Keratinocyte (primary cell): ENCODE data around the gene KLF8.

Experiments used
- EZH2 ChIP-seq: IDR thresholded peaks from one replicate; pipeline ENCODE4 v1.6.1; 2012; ENCODE audit warnings: inconsistent platforms, mild to moderate bottlenecking, low read length, moderate library complexity
- TF ChIP-seq, protein P1 (sequence below), 3 experiments: IDR thresholded peaks in 1 of 3; conservative IDR thresholded peaks in 1 of 3; optimal IDR thresholded peaks in 1 of 3; 2 replicates in 2 of 3; 3 replicates in 1 of 3; pipeline versions ENCODE3 to v1.5.1; 2011; ENCODE audit warnings: low read length in 3 of 3, mild to moderate bottlenecking in 3 of 3, moderate library complexity in 2 of 3, control low read depth in 1 of 3, inconsistent platforms in 1 of 3; ENCODE audit not compliant: insufficient read depth in 2 of 3; ENCODE audit errors: extremely low read depth in 1 of 3

DNA sequence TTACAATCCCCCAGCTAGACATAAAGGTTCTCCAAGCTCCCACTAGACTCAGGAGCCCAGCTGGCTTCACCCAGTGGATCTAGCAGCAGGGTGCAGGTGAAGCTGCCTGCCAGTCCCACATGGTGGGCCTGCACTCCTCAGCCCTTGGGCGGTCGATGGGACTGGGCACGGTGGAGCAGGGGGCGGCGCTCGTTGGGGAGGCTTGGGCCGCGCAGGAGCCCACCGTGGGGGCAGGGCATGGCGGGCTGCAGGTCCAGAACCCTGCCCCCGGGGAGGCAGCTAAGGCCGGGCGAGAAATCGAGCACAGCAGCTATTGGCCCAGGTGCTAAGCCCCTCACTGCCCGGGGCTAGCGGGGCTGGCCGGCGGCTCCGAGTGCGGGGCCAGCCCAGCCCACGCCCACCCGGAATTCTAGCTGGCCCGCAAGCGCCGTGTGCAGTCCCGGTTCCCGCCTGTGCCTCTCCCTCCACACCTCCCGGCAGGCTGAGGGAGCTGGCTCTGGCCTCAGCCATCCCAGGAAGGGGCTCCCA is 9.6 kb upstream of the KLF8 start:
- TF ChIP-seq, protein P1, sequence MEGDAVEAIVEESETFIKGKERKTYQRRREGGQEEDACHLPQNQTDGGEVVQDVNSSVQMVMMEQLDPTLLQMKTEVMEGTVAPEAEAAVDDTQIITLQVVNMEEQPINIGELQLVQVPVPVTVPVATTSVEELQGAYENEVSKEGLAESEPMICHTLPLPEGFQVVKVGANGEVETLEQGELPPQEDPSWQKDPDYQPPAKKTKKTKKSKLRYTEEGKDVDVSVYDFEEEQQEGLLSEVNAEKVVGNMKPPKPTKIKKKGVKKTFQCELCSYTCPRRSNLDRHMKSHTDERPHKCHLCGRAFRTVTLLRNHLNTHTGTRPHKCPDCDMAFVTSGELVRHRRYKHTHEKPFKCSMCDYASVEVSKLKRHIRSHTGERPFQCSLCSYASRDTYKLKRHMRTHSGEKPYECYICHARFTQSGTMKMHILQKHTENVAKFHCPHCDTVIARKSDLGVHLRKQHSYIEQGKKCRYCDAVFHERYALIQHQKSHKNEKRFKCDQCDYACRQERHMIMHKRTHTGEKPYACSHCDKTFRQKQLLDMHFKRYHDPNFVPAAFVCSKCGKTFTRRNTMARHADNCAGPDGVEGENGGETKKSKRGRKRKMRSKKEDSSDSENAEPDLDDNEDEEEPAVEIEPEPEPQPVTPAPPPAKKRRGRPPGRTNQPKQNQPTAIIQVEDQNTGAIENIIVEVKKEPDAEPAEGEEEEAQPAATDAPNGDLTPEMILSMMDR (optimal IDR thresholded peaks at IDR 0.05 in 1 of 3, IDR thresholded peaks at IDR 0.05 in 1 of 3, conservative IDR thresholded peaks at IDR 0.05 in 1 of 3; ENCODE audit: extremely low read depth in 1 of 3, insufficient read depth in 2 of 3, low read length in 3 of 3): no peak
- TF ChIP-seq EZH2: no peak
